GM10266 (cell line): ENCODE measurements around the gene BIN1.

Experiments
- DNase-seq: peaks from one replicate; pipeline ENCODE4 v3.0.0; 2012; ENCODE audit errors: extremely low spot score
- CTCF ChIP-seq: IDR thresholded peaks from 2 replicates; pipeline ENCODE4 v1.5.1; 2012; ENCODE audit warnings: mild to moderate bottlenecking, low read depth; ENCODE audit not compliant: control insufficient read depth, insufficient read depth; ENCODE audit errors: missing control alignments

BIN1 gene

GRCh38 chr2:127149384-127149783 is 42.4 kb upstream of the BIN1 start:
- TF ChIP-seq CTCF, result no peak
- DNase-seq, result no peak

- DNase-seq, result no peak
- TF ChIP-seq CTCF, result no peak
These were observed 40.0 kb upstream of the BIN1 start for GRCh38 chr2:127146820-127147502.

- TF ChIP-seq CTCF, result no peak
- no peak for DNase-seq
These were observed 39.2 kb upstream of the BIN1 start for GRCh38 chr2:127146071-127146725.

- no peak for DNase-seq
- TF ChIP-seq CTCF, result no peak
These were observed 38.4 kb upstream of the BIN1 start for GRCh38 chr2:127145280-127145895.

GRCh38 chr2:127143841-127144782 is 37.2 kb upstream of the BIN1 start:
- no peak for TF ChIP-seq CTCF
- DNase-seq, result no peak

GRCh38 chr2:127142663-127143630 is 36.0 kb upstream of the BIN1 start:
- no peak for TF ChIP-seq CTCF
- DNase-seq, result no peak
